CD4-positive, alpha-beta T cell treated with Interleukin-2 at 100 ng/mL for 4 hours (primary cell): ENCODE measurements around the gene UBE4A.
"Not testable (repeated sequence)": the region's sequence is repeated elsewhere in the genome, so short reads cannot be mapped to it uniquely, and the experiment has no call there.

Experiments
- DNase-seq: peaks from one replicate; pipeline ENCODE4 v3.0.0-alpha.2; 2020; ENCODE audit warnings: low spot score

Gene UBE4A

DNA sequence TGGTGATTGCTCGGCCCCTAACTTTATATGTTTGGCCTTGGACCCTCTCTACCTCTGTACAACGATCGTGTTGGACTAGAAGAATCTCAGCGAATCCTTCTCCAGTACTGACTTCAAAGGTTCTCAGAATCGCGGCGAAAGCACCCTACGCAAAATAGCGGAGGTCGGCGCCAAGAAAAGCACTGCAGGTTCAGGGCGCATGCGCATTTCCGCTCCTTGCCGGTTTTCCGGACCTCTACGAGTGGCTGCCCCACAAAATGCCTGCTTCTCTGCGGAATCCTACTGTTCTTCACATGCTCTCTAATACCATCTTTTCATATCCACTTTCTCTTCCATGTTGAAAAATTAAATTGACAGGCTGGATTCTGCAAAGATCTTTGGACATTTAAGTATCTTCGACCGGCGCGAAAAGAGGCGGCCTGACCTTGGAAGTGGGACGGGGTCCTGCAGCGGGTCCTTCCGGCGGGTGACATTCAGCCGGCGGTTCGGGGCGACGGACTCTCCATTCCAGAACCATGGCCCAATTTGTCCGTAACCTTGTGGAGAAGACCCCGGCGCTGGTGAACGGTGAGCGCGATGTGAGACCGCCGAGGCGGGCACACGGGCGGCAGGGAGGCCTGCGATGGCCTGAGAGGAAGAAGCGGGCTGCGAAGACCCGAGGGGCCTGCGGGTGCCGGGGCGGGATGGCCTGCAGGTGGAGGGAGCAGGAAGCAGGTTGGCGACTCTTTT is 41.9 kb downstream of the UBE4A start, which contains the start of gene ATP5MG:
ATP5MG (plus strand) TSS at position 456 of the 729 bp plus-strand sequence; CDS start at position 516, 60 bp downstream.
- DNase-seq: peak; percentile 93

- DNase-seq: no peak
Measured at GRCh38 chr11:118401880-118402590, 42.6 kb downstream of the UBE4A start.

DNA sequence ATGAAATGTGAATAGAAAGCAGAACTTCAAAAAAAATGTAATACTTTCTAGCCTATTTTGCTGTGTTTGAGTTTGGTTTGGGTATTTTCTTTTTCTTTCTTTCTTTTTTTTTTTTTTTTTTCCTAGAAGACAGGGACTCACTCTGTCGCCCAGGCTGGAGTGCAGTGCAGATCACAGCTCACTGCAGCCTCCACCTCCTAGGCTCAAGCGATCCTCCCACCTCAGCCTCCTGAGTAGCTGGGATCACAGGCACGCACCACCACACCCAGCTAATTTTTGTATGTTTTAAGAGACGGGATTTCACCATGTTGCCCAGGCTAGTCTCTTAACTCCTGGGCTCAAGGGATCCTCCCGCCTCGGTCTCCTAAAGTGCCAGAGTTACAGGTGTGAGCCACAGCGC is 43.2 kb downstream of the UBE4A start:
- not testable (repeated sequence) for DNase-seq

GRCh38 chr11:118406599-118407166 is 47.3 kb downstream of the UBE4A start:
- no peak for DNase-seq

GRCh38 chr11:118410055-118410745 is 50.8 kb downstream of the UBE4A start:
- no peak for DNase-seq

- no peak for DNase-seq
Measured at GRCh38 chr11:118411530-118411929, 52.1 kb downstream of the UBE4A start.

DNA sequence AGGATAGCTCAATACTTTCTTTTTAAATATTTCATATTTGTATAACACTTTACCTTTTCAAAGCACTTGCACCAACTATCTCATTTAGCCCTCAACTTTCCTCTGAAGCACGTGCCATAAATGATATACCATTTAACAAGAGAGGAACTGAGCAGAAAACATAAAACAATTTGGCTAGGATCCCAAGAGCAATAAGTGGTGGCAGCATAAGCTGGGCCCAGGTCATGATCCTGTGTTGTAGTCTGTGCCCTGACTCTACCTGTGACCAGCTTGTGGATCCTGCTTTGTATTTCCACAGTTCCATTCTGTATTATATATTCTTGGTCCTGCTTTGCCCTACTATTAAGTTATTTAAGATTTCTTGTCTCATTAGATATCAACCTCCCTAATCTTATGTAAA is 53.5 kb downstream of the UBE4A start:
- DNase-seq: no peak

DNA sequence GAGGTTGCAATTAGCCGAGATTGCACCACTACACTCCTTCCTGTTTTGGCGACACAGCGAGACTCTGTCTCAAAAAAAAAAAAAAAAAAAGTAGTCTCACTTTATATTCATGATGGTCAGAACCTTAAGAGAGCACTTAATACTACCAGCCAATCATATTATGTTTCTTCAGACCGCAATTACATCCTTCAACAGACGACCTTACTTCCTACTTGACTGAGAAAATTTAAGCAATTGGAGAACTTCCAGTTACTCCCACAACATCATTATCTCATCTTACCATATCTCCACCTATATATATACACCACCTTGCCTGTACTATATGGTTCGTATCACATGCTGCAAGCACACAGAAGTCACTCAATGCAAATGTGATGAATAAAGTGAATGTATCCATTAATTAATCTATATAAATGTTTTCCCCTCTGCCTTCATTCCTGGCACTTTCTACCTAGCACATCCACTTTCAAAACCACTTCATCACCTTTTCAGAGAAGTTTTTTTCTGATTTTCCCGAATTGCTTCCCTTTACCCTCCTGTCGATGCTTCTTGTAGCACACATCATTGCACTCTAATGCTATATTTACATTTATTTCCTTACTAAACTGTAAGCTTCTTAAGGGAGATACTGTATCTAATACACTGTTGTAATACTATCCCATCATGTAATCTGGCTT is 55.8 kb downstream of the UBE4A start:
- no peak for DNase-seq

- DNase-seq: peak; percentile 37
Measured at GRCh38 chr11:118415739-118416068, 56.3 kb downstream of the UBE4A start.

DNA sequence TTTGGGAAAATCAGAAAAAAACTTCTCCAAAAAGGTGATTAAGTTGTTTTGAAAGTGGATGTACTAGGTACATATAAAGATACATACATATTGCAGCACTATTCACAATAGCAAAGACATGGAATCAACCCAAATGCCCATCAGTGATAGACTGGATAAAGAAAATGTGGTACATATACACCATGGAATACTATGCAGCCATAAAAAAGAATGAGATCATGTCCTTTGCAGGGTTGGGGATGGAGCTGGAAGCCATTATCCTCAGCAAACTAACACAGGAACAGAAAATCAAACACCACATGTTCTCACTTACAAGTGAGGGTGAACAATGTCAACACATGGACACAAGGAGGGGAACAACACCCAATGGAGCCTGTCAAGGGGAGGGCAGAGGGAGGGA is 57.5 kb downstream of the UBE4A start:
- DNase-seq: not testable (repeated sequence)

DNA sequence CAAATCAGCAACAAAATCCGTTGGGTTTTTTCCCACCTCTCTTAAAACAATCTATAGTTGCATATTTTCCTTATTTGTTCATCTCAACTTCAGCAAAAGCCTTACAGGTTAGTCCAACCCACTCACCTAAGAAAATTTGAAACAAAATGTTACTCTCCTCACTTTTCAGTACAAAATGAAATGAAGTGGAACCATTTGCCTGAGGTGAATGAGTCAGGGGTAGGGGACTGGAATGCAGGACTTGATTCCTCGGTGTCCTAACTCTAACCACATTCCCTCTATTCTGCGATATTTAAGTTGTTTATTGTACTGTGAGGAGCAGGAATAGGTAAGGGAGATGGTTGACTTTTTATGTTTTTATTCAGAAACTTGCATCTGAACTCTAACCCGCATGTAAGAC is 58.4 kb downstream of the UBE4A start:
- DNase-seq: no peak

- no peak for DNase-seq
Measured at GRCh38 chr11:118418766-118419165, 59.4 kb downstream of the UBE4A start.

DNA sequence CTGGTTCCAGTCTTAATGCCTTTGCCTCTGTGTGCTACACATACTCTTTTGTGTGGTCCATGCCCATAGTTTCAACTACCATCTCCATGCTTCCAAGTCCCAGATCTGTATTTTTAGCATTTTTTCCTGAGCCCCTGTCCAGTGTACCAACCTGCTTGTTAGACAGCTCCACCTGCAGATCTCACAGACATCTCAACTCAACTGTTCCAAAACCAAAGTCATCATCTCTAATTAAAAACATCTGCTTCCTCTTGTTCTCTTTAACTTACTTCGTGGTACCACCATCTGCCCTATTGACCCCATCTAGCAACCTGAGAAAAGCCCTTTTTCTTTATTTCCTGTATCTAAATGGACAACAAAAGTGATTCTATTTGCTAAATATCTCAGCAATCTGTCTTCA is 68.3 kb downstream of the UBE4A start:
- no peak for DNase-seq

DNA sequence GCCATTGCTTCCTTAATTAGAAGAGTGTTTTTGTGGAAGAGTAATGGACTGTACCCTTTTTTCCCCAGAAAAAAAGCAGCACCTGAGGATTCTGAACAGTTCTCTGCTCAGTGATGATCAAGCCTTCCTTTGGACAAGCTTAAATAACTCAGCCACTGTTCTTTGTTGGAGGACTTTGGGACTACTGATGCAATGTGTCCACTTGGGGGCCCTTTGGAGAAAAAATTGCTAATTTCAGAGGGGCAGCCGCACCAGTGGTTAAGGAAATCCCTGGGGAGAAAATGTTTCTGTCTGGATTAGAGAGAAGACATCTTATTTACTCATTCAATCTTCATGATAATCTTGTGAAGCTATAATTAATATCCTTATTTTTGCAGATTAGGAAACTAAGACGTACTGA is 71.6 kb downstream of the UBE4A start:
- no peak for DNase-seq

DNA sequence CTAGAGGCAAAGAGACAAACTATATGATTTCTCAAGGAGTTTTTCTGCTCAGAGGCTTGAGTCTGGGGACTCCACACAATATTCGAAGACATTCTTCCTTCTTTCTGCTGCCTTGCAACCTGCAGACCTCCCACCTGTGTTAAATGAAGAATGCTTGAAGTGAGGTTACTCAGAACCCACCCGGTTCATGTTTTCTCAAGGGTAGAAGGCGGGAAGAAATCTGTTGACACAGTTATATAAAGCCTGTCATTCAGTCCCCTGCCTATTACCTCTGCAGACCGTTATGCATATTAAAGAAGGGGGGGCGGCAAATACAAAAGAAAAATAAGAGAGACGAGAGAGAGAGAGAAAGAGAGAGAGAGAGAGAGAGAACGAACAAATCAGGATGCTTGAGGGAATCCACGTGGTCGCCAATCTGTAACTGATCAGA is 74.7 kb downstream of the UBE4A start:
- peak; percentile 67 for DNase-seq

GRCh38 chr11:118434553-118435289 is 75.3 kb downstream of the UBE4A start:
- no peak for DNase-seq

DNA sequence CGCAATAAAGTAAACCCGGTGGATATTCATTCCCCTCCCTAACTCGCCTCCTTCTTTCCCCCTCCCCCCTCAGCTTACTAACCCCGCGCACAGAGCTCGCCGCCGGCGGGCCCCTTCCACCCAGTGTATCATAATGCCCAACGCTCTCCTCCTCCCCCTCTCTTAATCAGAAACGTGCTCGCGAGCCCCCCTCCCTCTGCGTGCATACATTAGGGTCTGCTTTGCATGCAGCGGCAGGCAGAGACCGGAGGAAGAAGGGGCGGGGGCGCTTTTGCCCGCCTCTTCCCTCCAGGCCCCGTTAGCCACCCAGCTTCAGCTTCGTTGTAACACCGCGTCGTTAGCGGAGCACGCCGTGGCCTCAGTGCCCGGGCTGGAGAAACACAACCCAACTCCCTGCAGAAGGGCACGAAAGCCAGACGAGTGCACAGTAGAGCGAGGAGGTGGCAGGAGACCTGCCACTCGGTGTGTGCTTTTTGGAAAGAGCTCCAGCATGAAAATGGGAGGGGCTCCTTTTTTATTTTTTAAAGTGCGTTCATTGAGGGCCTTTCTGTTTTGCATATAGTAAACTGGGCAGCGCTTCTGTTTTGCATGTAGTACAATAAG is 76.0 kb downstream of the UBE4A start:
- peak; percentile 62 for DNase-seq

DNA sequence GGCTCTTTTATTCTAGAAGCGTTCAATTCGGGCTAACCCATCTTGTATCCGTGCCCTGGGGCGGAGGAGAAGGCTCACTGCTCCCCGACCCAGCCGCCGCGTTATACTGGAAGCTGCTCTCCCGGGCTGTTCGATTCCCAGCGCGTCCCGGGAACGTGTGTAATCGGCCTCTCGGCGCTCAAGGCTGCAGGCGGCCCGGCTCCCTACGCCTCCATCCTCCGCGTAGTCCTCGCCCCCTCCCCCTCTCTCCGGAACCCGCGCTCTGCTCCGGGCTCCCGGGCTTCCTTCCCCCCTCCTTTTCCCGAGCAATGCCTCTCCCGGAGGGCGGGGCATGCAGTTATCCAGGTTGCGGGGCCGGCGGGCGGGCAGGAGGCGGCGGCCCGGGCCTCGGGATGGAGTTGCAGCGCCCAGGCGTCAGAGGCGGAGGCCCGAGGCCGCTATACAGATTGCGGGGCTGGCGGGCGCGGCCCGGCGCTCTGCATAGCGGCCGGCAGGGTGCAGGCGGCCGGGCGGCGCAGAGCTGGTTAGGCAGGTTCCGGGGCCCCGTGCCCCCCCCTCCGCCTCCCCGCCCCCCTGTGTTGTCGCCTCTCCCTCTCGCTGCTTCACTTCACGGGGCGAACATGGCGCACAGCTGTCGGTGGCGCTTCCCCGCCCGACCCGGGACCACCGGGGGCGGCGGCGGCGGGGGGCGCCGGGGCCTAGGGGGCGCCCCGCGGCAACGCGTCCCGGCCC is 76.7 kb downstream of the UBE4A start, which contains the start of gene KMT2A:
KMT2A (plus strand) TSS at position 600 of the 732 bp plus-strand sequence; CDS start at position 621, 21 bp downstream.
- peak; percentile 94 for DNase-seq

DNA sequence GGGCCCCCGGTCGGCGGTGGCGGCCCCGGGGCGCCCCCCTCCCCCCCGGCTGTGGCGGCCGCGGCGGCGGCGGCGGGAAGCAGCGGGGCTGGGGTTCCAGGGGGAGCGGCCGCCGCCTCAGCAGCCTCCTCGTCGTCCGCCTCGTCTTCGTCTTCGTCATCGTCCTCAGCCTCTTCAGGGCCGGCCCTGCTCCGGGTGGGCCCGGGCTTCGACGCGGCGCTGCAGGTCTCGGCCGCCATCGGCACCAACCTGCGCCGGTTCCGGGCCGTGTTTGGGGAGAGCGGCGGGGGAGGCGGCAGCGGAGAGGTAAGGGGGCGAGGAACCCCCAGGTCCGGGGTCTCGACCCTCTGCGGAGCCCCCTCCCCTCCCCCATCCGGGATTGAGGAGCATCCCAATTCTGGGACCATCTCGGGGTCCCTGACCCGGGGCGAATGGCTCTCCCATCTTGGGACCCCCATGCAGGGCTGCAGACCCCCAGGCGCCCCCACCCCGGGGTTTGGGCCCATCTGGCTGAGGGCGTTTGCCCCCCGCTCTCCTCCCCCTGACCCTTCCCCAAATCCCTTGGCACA is 77.3 kb downstream of the UBE4A start:
- peak; percentile 48 for DNase-seq
